K562 (cell line): Measurements from ENCODE around the gene IRF3. TPM values are rescaled to one million over a fixed set of nuclear protein-coding genes. Genes with fewer than 3 reads are reported as not detected.

Experiments used
- ARID1B ChIP-seq: fragments of 450-650 bp; IDR thresholded peaks from 2 replicates; pipeline ENCODE4 v1.6.1; 2016; ENCODE audit warnings: antibody characterized with exemption, mild to moderate bottlenecking, inconsistent platforms
- CTCF ChIP-seq, 3 experiments: IDR thresholded peaks in 2 of 3; conservative IDR thresholded peaks in 1 of 3; 2 replicates each; pipeline ENCODE4 v1.5.1; 2011 to 2012; ENCODE audit warnings: low read length in 3 of 3, mild to moderate bottlenecking in 3 of 3, control low read depth in 2 of 3, improper control_type of control experiment in 1 of 3, inconsistent platforms in 1 of 3, low read depth in 1 of 3, mixed read lengths in 1 of 3, moderate library complexity in 1 of 3; ENCODE audit not compliant: insufficient read depth in 2 of 3
- CTCFL ChIP-seq: IDR thresholded peaks from 2 replicates; pipeline ENCODE4 v1.6.1; 2011; ENCODE audit warnings: borderline replicate concordance, low read depth, mild to moderate bottlenecking, moderate library complexity, low read length; ENCODE audit not compliant: insufficient read depth, poor library complexity, severe bottlenecking
- ELF1 ChIP-seq: fragments of 200-800 bp; sonication (Bioruptor generic); IDR thresholded peaks from 2 replicates; pipeline ENCODE4 v1.6.1; 2016; ENCODE audit warnings: missing genetic modification characterization, missing compliant biosample characterization
- HNRNPK ChIP-seq: fragments of 200-400 bp; formaldehyde crosslinking; IDR thresholded peaks from one replicate; pipeline ENCODE4 v1.6.1; 2018; ENCODE audit warnings: mild to moderate bottlenecking, low read depth, low read length; ENCODE audit not compliant: poor library complexity, severe bottlenecking
- KLF13 ChIP-seq: fragments of 450-650 bp; IDR thresholded peaks from 2 replicates; pipeline ENCODE4 v1.6.1; 2016; ENCODE audit warnings: missing genetic modification characterization, low read depth, mild to moderate bottlenecking, missing compliant biosample characterization, moderate library complexity, borderline replicate concordance
- MTA1 ChIP-seq: fragments of 450-650 bp; IDR thresholded peaks from 2 replicates; pipeline ENCODE4 v1.6.1; 2017; ENCODE audit warnings: borderline replicate concordance
- MTA3 ChIP-seq: fragments of 450-650 bp; formaldehyde crosslinking; IDR thresholded peaks from 2 replicates; pipeline ENCODE4 v1.6.1; 2017; ENCODE audit warnings: mild to moderate bottlenecking, borderline replicate concordance
- NEUROD1 ChIP-seq: fragments of 150-350 bp; IDR thresholded peaks from 2 replicates; pipeline ENCODE4 v1.6.1; 2014; ENCODE audit warnings: borderline replicate concordance, low read length, low read depth; ENCODE audit not compliant: partially characterized antibody
- NR4A1 ChIP-seq, 2 experiments: fragments of 250-450 bp in 1 of 2; fragments of 450-650 bp in 1 of 2; sonication (Bioruptor Pico) in 1 of 2; IDR thresholded peaks; 2 replicates each; pipeline versions ENCODE4 v1.4.0 to v1.6.1; 2016 to 2020; ENCODE audit warnings: mild to moderate bottlenecking in 2 of 2, missing compliant biosample characterization in 1 of 2, missing genetic modification characterization in 1 of 2, moderate library complexity in 1 of 2
- SNAPC5 ChIP-seq: fragments of 250-450 bp; sonication (Bioruptor Pico); IDR thresholded peaks from 2 replicates; pipeline ENCODE4 v1.8.0; 2021; ENCODE audit warnings: moderate library complexity, mild to moderate bottlenecking, inconsistent platforms
- polyA plus RNA-seq, 8 experiments: library from polyadenylated mRNA; depleted of rRNA in 4 of 8; stranded (reverse) in 5 of 8; unstranded in 3 of 8; fragments of >200 nt; fragmentation: Nextera tagmentation in 2 of 8; fragmentation: Illumina TruSeq in 1 of 8; extraction: Ambion mirVana in 2 of 8; extraction: Trizol in 1 of 8; gene quantifications; 2 replicates each; pipeline versions ENCODE4 v1.2.1 to v1.2.3, GENCODE V29; 2011 to 2014; ENCODE audit warnings: inconsistent platforms in 1 of 8, missing spikeins in 1 of 8
- total RNA-seq, 7 experiments: library from RNA; depleted of rRNA in 6 of 7; stranded (reverse); fragments of >200 nt in 6 of 7; fragmentation: Illumina TruSeq in 2 of 7; extraction: Trizol in 2 of 7; gene quantifications; 2 replicates each; pipeline versions ENCODE4 v1.2.1 to v1.2.3, GENCODE V29; 2011 to 2021; ENCODE audit warnings: low replicate concordance in 1 of 7
- TF ChIP-seq, protein P1 (sequence below): fragments of 200-800 bp; sonication (Bioruptor generic); IDR thresholded peaks from 2 replicates; pipeline ENCODE4 v1.6.1; 2017; ENCODE audit warnings: missing genetic modification characterization, missing compliant biosample characterization
- TF ChIP-seq, protein P2 (sequence below): sonication (generic); formaldehyde crosslinking; IDR thresholded peaks from 2 replicates; pipeline ENCODE4 v1.8.1; 2023; ENCODE audit warnings: mild to moderate bottlenecking, missing genetic modification reagents, moderate library complexity
- TF ChIP-seq, protein P3 (sequence below), 2 experiments: fragments of 450-650 bp; conservative IDR thresholded peaks; 2 replicates each; pipeline ENCODE4 v1.6.1; 2017; ENCODE audit warnings: mild to moderate bottlenecking in 2 of 2, moderate library complexity in 2 of 2

IRF3 gene
- total and polyA plus RNA-seq, 9 of the 15 experiments (the other 6 are each of a cell fraction or from before 2014, with no cell fraction given): 7.5 to 145 (median 65.4) TPM

DNA sequence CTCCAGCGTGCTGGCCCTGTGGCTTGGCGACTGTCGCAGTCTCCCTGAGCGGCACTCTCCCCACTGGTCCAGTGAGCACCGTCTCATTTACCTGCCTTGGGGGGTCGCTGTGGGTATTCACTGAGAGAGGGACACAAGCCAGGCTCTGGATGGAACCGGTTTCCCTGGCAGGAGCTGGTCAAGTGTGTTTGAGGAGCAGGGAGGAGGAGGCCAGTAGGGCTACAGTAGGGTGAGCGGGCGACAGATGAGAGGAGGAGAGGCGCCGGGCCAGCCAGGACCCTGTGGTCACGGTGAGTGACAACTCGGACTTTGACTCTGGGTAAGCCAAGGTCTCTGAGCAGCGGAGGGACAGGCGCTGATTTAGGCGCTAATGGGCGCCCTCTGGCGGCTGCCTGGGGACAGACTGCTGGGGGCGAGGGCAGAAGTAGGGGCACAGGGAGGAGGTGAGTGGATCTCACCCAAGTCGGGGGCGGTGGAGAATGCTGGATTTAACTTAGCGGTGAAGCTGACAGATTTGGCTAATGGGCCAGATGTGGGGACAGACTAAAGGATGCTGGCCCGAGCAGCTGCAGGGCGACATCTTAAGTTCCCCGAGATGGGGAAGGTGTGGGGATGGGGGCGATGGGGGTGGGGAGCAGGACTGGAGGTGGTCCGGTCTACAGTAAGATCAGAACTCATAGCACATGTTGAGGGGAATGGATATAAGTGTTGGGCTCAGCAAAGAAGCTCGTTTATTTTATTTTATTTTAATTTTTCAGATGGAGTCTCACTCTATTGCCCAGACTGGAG lies 6.7 kb upstream of the IRF3 start (continued):
- TF ChIP-seq, protein P1, sequence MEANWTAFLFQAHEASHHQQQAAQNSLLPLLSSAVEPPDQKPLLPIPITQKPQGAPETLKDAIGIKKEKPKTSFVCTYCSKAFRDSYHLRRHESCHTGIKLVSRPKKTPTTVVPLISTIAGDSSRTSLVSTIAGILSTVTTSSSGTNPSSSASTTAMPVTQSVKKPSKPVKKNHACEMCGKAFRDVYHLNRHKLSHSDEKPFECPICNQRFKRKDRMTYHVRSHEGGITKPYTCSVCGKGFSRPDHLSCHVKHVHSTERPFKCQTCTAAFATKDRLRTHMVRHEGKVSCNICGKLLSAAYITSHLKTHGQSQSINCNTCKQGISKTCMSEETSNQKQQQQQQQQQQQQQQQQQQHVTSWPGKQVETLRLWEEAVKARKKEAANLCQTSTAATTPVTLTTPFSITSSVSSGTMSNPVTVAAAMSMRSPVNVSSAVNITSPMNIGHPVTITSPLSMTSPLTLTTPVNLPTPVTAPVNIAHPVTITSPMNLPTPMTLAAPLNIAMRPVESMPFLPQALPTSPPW (CRISPR knock-in tag): peak; percentile 59
- TF ChIP-seq KLF13 (tag) (no peak), CTCFL (peak; percentile 84), HNRNPK (no peak), ELF1 (tag) (no peak), SNAPC5 (CRISPR knock-in tag) (no peak), CTCF (IDR thresholded peaks at IDR 0.05 in 2 of 3, conservative IDR thresholded peaks at IDR 0.05 in 1 of 3; ENCODE audit: insufficient read depth in 2 of 3, low read depth in 1 of 3, low read length in 3 of 3) (peak; percentile 85 to 97 (median 86)), NEUROD1 (peak; percentile 43), MTA3 (peak; percentile 81; the same call in 1 of the 2 replicates), MTA1 (0 out of 2 replicates have a peak, but pooled peaks have one; percentile 17), NR4A1 (CRISPR knock-in tag; IDR thresholded peaks at IDR 0.05) (0 out of 2 replicates have a peak, but pooled peaks have one; percentile 51), NR4A1 (tag; IDR thresholded peaks at IDR 0.05) (no peak), ARID1B (peak; percentile 52)
- TF ChIP-seq, protein P2, sequence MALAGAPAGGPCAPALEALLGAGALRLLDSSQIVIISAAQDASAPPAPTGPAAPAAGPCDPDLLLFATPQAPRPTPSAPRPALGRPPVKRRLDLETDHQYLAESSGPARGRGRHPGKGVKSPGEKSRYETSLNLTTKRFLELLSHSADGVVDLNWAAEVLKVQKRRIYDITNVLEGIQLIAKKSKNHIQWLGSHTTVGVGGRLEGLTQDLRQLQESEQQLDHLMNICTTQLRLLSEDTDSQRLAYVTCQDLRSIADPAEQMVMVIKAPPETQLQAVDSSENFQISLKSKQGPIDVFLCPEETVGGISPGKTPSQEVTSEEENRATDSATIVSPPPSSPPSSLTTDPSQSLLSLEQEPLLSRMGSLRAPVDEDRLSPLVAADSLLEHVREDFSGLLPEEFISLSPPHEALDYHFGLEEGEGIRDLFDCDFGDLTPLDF (CRISPR knock-in tag): no peak
- TF ChIP-seq, protein P3, sequence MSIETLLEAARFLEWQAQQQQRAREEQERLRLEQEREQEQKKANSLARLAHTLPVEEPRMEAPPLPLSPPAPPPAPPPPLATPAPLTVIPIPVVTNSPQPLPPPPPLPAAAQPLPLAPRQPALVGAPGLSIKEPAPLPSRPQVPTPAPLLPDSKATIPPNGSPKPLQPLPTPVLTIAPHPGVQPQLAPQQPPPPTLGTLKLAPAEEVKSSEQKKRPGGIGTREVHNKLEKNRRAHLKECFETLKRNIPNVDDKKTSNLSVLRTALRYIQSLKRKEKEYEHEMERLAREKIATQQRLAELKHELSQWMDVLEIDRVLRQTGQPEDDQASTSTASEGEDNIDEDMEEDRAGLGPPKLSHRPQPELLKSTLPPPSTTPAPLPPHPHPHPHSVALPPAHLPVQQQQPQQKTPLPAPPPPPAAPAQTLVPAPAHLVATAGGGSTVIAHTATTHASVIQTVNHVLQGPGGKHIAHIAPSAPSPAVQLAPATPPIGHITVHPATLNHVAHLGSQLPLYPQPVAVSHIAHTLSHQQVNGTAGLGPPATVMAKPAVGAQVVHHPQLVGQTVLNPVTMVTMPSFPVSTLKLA (conservative IDR thresholded peaks at IDR 0.05): peak; percentile 44 to 53; a peak in 2 of 4 replicates
